Endothelial cell of umbilical vein (primary cell): ENCODE data around the gene DEFB110. TPM values are rescaled to one million over a fixed set of nuclear protein-coding genes. Genes with fewer than 3 reads are reported as not detected.

Experiments used
- BruUV-seq: library from RNA; stranded (reverse); fragments of 400-500 nt; replicated peaks from 2 replicates; lab custom pipeline; 2021; lab: Mats Ljungman, UMichigan
- CTCF ChIA-PET: fragments of 300-600, 350-600 bp; sonication (Branson Sonifier 250); formaldehyde crosslinking; loops from one replicate; lab custom pipeline; 2021; ENCODE audit warnings: antibody characterized with exemption, inconsistent platforms; lab: Charles Lee
- POLR2A ChIA-PET: fragments of 300-600, 350-600 bp; sonication (Branson Sonifier 250); formaldehyde crosslinking; loops from one replicate; lab custom pipeline; 2021; ENCODE audit warnings: antibody characterized with exemption, inconsistent platforms; lab: Charles Lee
- DNase-seq: peaks from one replicate; pipeline ENCODE4 v3.0.0-alpha.2; 2011; ENCODE audit warnings: low read depth, low spot score
- FAIRE-seq: peaks from 2 replicates; lab custom pipeline; 2011; peaks lifted over from hg19 to GRCh38; lab: Jason Lieb, UNC
- H2AFZ ChIP-seq: 2 replicates; pipeline ENCODE4 v1.6.0; 2012; ENCODE audit warnings: low read depth, low read length, control low read depth, inconsistent platforms
- H3K27ac ChIP-seq: 2 replicates; pipeline ENCODE4 v1.5.1; 2011; ENCODE audit warnings: low read depth, mild to moderate bottlenecking, control low read depth, low read length, moderate library complexity; ENCODE audit not compliant: insufficient read depth
- H3K27me3 ChIP-seq, 2 experiments: 2 replicates each; pipeline versions ENCODE4 v1.6.0 to v1.6.1; 2011; ENCODE audit warnings: low read length in 2 of 2, mixed read lengths in 1 of 2; ENCODE audit not compliant: control insufficient read depth in 2 of 2, insufficient read depth in 2 of 2
- H3K36me3 ChIP-seq, 2 experiments: 2 replicates in 1 of 2; 3 replicates in 1 of 2; pipeline ENCODE4 v1.5.1; 2011; ENCODE audit warnings: low read length in 2 of 2, mild to moderate bottlenecking in 1 of 2, moderate library complexity in 1 of 2; ENCODE audit not compliant: control insufficient read depth in 2 of 2, insufficient read depth in 2 of 2; ENCODE audit errors: extremely low read depth in 1 of 2
- H3K4me1 ChIP-seq: 3 replicates; pipeline ENCODE4 v1.5.1; 2011; ENCODE audit warnings: mild to moderate bottlenecking, low read length; ENCODE audit not compliant: control insufficient read depth, insufficient read depth; ENCODE audit errors: extremely low read depth
- H3K4me2 ChIP-seq: 2 replicates; pipeline ENCODE4 v1.6.1; 2011; ENCODE audit warnings: low read length, control low read depth, mixed read lengths; ENCODE audit not compliant: insufficient read depth
- H3K4me3 ChIP-seq, 3 experiments: fragments of 200-600 bp in 1 of 3; sonication (generic), shearing (Covaris generic) in 1 of 3; replicated peaks in 1 of 3; 2 replicates each; pipeline ENCODE4 v1.5.1; 2011 to 2016; ENCODE audit warnings: control low read depth in 3 of 3, low read length in 3 of 3, mild to moderate bottlenecking in 2 of 3, inconsistent platforms in 1 of 3, low read depth in 1 of 3, moderate library complexity in 1 of 3; ENCODE audit not compliant: insufficient read depth in 1 of 3
- H3K79me2 ChIP-seq: 2 replicates; pipeline ENCODE4 v1.6.0; 2012; ENCODE audit warnings: low read length, inconsistent platforms; ENCODE audit not compliant: control insufficient read depth, insufficient read depth
- H3K9ac ChIP-seq: replicated peaks from 2 replicates; pipeline ENCODE3; 2011; ENCODE audit warnings: low read length, control low read depth; ENCODE audit not compliant: insufficient read depth; ENCODE audit errors: extremely low read depth
- H3K9me1 ChIP-seq: replicated peaks from 3 replicates; pipeline ENCODE4 v1.6.0; 2011; ENCODE audit warnings: mild to moderate bottlenecking, low read length; ENCODE audit not compliant: control insufficient read depth, insufficient read depth; ENCODE audit errors: extremely low read depth
- H3K9me3 ChIP-seq: replicated peaks from 2 replicates; pipeline ENCODE4 v1.5.1; 2012; ENCODE audit warnings: low read length, inconsistent platforms; ENCODE audit not compliant: control insufficient read depth, insufficient read depth
- H4K20me1 ChIP-seq: replicated peaks from 2 replicates; pipeline ENCODE3; 2011; ENCODE audit warnings: mild to moderate bottlenecking, low read length; ENCODE audit not compliant: control insufficient read depth, insufficient read depth; ENCODE audit errors: extremely low read depth
- CTCF ChIP-seq, 2 donors: IDR thresholded peaks; 1 replicate in 1 of 2; 2 replicates in 1 of 2; pipeline ENCODE4 v1.5.1; 2011; ENCODE audit warnings: low read length in 2 of 2, mild to moderate bottlenecking in 2 of 2, moderate library complexity in 2 of 2, control low read depth in 1 of 2, inconsistent platforms in 1 of 2, low read depth in 1 of 2; ENCODE audit not compliant: insufficient read depth in 1 of 2; ENCODE audit errors: extremely low read depth in 1 of 2
- EZH2 ChIP-seq: IDR thresholded peaks from 2 replicates; pipeline ENCODE4 v1.6.1; 2012; ENCODE audit warnings: borderline replicate concordance, low read depth, mild to moderate bottlenecking, moderate library complexity, low read length, inconsistent platforms; ENCODE audit not compliant: severe bottlenecking
- FOS ChIP-seq: IDR thresholded peaks from 2 replicates; pipeline ENCODE4 v1.6.1; 2011; ENCODE audit warnings: mild to moderate bottlenecking, low read length, moderate library complexity, borderline replicate concordance; ENCODE audit not compliant: insufficient read depth
- GATA2 ChIP-seq: IDR thresholded peaks from 2 replicates; pipeline ENCODE4 v1.7.0; 2011; ENCODE audit warnings: low read depth, mild to moderate bottlenecking, moderate library complexity, mixed read lengths, low read length; ENCODE audit not compliant: insufficient read length, insufficient read depth
- JUN ChIP-seq: IDR thresholded peaks from 2 replicates; pipeline ENCODE4 v1.6.1; 2011; ENCODE audit warnings: borderline replicate concordance, low read depth; ENCODE audit not compliant: insufficient read length, insufficient read depth
- MYC ChIP-seq: IDR thresholded peaks from one replicate; pipeline ENCODE4 v1.6.1; 2011; ENCODE audit warnings: mild to moderate bottlenecking, low read depth, low read length
- POLR2A ChIP-seq: IDR thresholded peaks from 2 replicates; pipeline ENCODE4 v1.6.1; 2012; ENCODE audit warnings: low read depth, mild to moderate bottlenecking, control low read depth, low read length
- POLR2AphosphoS5 ChIP-seq: IDR thresholded peaks from 2 replicates; pipeline ENCODE4 v1.6.1; 2012; ENCODE audit warnings: low read depth, mild to moderate bottlenecking, control low read depth, low read length, moderate library complexity; ENCODE audit not compliant: insufficient read depth
- dilution Hi-C: fragments of 300-500 bp; cut with MboI; formaldehyde crosslinking; loops from one replicate; pipeline ENCODE4 v1.15.0; 2019; ENCODE audit warnings: low sequenced_read_pairs; ENCODE audit not compliant: extremely low pct_ligation_motif_present
- intact Hi-C: fragments of 100-400 bp; cut with micrococcal nuclease; formaldehyde crosslinking; loops from one replicate; pipeline ENCODE4 v1.10.0; 2022
- polyA plus RNA-seq, 4 experiments: library from polyadenylated mRNA; depleted of rRNA in 3 of 4; stranded (reverse) in 3 of 4; unstranded in 1 of 4; fragments of >200 nt; gene quantifications; 2 replicates each; pipeline versions ENCODE4 v1.2.1 to v1.2.3, GENCODE V29; 2011 to 2012; ENCODE audit warnings: missing spikeins in 1 of 4
- total RNA-seq: library from RNA; stranded (reverse); gene quantifications from 2 replicates; pipeline ENCODE4 v1.2.3, GENCODE V29; 2021
- TF ChIP-seq, protein P1 (sequence below): IDR thresholded peaks from 2 replicates; pipeline ENCODE4 v1.6.1; 2011; ENCODE audit not compliant: insufficient read depth, insufficient read length

DEFB110 gene
- total and polyA plus RNA-seq, 2 donors (not counting 3 experiments of a cell fraction or from before 2014, with no cell fraction given), result not detected

GRCh38 chr6:49980898-49981297, 40.9 kb downstream of the DEFB110 start:
- Histone ChIP-seq H3K27ac (no peak overlapping the region), H3K79me2 (no peaks in the 10 kb centered on the region), H3K9me1 (no peaks in the 10 kb centered on the region), H3K9me3 (no peaks in the 10 kb centered on the region), H4K20me1 (no peaks in the 10 kb centered on the region), H3K4me1 (no peaks in the 10 kb centered on the region), H3K9ac (no peak overlapping the region), H2AFZ (no peak overlapping the region), H3K36me3 (no peaks in the 10 kb centered on the region), H3K4me3 (no peak overlapping the region), H3K27me3 (no peaks in the 10 kb centered on the region), H3K4me2 (no peak overlapping the region)
- ChIA-PET CTCF (no interaction called here), POLR2A (no interaction called here)
- intact Hi-C loops, result no loop called here
- no TSS peak for BruUV-seq
- dilution Hi-C loops, result no loop called here
- FAIRE-seq (no peak), DNase-seq (no peak)
- TF ChIP-seq POLR2A (no peak), EZH2 (no peak)

- DNase-seq, result no peak
- Histone ChIP-seq H3K4me1 (no peaks in the 10 kb centered on the region), H4K20me1 (no peaks in the 10 kb centered on the region), H3K36me3 (no peaks in the 10 kb centered on the region), H3K9me1 (no peaks in the 10 kb centered on the region), H2AFZ (no peak overlapping the region), H3K27me3 (no peaks in the 10 kb centered on the region), H3K79me2 (no peaks in the 10 kb centered on the region), H3K4me2 (no peak overlapping the region), H3K9ac (no peak overlapping the region), H3K9me3 (no peaks in the 10 kb centered on the region), H3K27ac (no peak overlapping the region), H3K4me3 (no peak overlapping the region)
- ChIA-PET POLR2A (no interaction called here), CTCF (no interaction called here)
- intact Hi-C loops (no loop called here), dilution Hi-C loops (no loop called here)
- BruUV-seq, result no TSS peak
- no peak for FAIRE-seq
- TF ChIP-seq GATA2 (no peak), POLR2A (no peak), FOS (no peak), MYC (no peak), CTCF (IDR thresholded peaks at IDR 0.05; ENCODE audit: extremely low read depth in 1 of 2, insufficient read depth in 1 of 2, low read depth in 1 of 2, low read length in 2 of 2) (no peak), EZH2 (no peak), POLR2AphosphoS5 (no peak), JUN (no peak)
- TF ChIP-seq, protein P1, sequence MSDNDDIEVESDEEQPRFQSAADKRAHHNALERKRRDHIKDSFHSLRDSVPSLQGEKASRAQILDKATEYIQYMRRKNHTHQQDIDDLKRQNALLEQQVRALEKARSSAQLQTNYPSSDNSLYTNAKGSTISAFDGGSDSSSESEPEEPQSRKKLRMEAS, result no peak
These were observed 42.2 kb downstream of the DEFB110 start for GRCh38 chr6:49979584-49979983.
